HepG2 (cell line): ENCODE data around the gene PACS2.

Experiments used
- FOSL2 ChIP-seq: sonication (generic); formaldehyde crosslinking; IDR thresholded peaks from 2 replicates; pipeline ENCODE4 v1.4.0; 2020; ENCODE audit warnings: missing genetic modification reagents
- FOXA3 ChIP-seq: IDR thresholded peaks from 2 replicates; pipeline ENCODE4 v1.6.1; 2016; ENCODE audit warnings: missing genetic modification reagents, missing compliant biosample characterization
- JUND ChIP-seq: sonication (generic); formaldehyde crosslinking; IDR thresholded peaks from 2 replicates; pipeline ENCODE4 v1.8.0; 2022; ENCODE audit warnings: mild to moderate bottlenecking, missing genetic modification reagents
- POGK ChIP-seq: sonication (generic); formaldehyde crosslinking; conservative IDR thresholded peaks from 2 replicates; pipeline ENCODE4 v1.8.0; 2022; ENCODE audit warnings: mild to moderate bottlenecking, moderate library complexity, missing genetic modification reagents
- POLR2A ChIP-seq, 2 experiments: IDR thresholded peaks; 2 replicates each; pipeline ENCODE4 v1.6.1; 2011; ENCODE audit warnings: low read depth in 2 of 2, low read length in 2 of 2, mild to moderate bottlenecking in 1 of 2, moderate library complexity in 1 of 2; ENCODE audit not compliant: insufficient read depth in 1 of 2
- SOX5 ChIP-seq: IDR thresholded peaks from 2 replicates; pipeline ENCODE4 v1.6.1; 2016; ENCODE audit warnings: borderline replicate concordance
- ZNF335 ChIP-seq: sonication (generic); formaldehyde crosslinking; IDR thresholded peaks from 2 replicates; pipeline ENCODE4 v1.4.0; 2020; ENCODE audit warnings: missing genetic modification reagents
- ZNF660 ChIP-seq: sonication (generic); formaldehyde crosslinking; IDR thresholded peaks from 2 replicates; pipeline ENCODE4 v1.5.1; 2020; ENCODE audit warnings: mild to moderate bottlenecking, low read depth, missing genetic modification reagents, borderline replicate concordance

DNA sequence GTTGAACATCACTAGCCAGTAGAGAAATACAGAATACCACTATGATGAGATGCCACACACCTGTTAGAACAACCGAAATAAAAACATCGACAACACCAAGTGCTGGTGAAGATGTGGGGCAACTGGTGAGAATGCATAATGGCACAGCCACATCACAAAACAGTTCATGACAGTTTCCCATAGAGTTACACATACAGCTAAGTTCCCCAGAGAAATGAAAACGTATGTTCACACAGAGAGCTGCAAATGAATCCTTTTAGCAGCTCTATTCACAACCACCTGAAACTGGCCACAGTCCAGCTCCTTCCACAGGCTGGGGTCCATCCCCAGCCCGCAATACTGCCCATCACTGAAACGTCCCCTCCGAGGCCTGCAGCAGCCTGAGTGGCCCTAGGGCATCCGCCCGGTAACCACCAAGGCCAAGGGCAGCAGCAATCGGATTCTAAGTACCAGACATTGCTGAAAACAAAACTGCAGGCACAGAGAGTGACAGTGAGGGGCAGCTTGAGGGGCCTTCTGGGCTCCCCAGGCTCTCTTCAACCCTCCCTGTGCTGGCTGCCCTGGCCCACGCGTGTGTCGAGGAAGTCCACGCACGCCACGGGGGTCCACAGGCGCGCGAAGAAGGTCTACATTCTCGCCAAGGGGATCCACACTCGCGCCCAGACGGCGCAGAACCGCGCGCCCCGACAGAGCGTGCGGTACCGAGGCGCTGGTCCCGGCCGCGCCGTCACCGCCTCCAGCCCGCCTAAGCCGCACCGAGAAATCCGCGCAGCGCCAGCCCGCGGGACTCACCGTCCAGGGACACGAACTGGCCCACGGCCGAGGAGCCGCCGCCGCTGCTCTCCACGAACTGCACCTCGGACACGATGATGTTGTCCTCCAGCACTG is 14.7 kb upstream of the PACS2 start:
- TF ChIP-seq ZNF335 (CRISPR knock-in tag) (no peak), POGK (CRISPR knock-in tag) (no peak), ZNF660 (CRISPR knock-in tag) (no peak), SOX5 (CRISPR knock-in tag) (no peak), JUND (CRISPR knock-in tag) (no peak), FOXA3 (CRISPR knock-in tag) (no peak), POLR2A (IDR thresholded peaks at IDR 0.05; ENCODE audit: insufficient read depth in 1 of 2, low read depth in 2 of 2, low read length in 2 of 2) (no peak), FOSL2 (no peak)
